Gastrocnemius medialis (tissue), 4 donors: Measurements from ENCODE around the gene GLOD4. TPM values are rescaled to one million over a fixed set of nuclear protein-coding genes. Genes with fewer than 3 reads are reported as not detected.

ENCODE experiments used
- ATAC-seq, 2 donors: fragments of 150-250 bp; one replicate each; pipeline ENCODE4 v1.9.1; 2016
- DNase-seq, 2 donors: peaks; one replicate each; pipeline ENCODE4 v3.0.0-alpha.2; 2019
- H3K27ac ChIP-seq, 4 donors: fragments of 200-600 bp; sonication (generic); 1 replicate in 1 of 4; 2 replicates in 3 of 4; pipeline ENCODE4 v1.5.1; 2016 to 2018; ENCODE audit warnings: mild to moderate bottlenecking in 2 of 4, moderate library complexity in 1 of 4
- H3K27me3 ChIP-seq, 3 donors: fragments of 200-600 bp; sonication (generic) in 2 of 3; 1 replicate in 1 of 3; 2 replicates in 2 of 3; pipeline versions ENCODE4 v1.5.1 to v1.6.0; 2016 to 2019; ENCODE audit warnings: mild to moderate bottlenecking in 1 of 3, moderate library complexity in 1 of 3
- H3K36me3 ChIP-seq, 2 donors: fragments of 200-600 bp; sonication (generic) in 1 of 2; one replicate each; pipeline ENCODE4 v1.5.1; 2017 to 2018
- H3K4me1 ChIP-seq, 2 donors: fragments of 200-600 bp; sonication (generic) in 1 of 2; one replicate each; pipeline ENCODE4 v1.5.1; 2016 to 2017; ENCODE audit warnings: mild to moderate bottlenecking in 2 of 2
- H3K4me3 ChIP-seq, 4 donors: fragments of 200-600 bp; sonication (generic) in 3 of 4; 1 replicate in 1 of 4; 2 replicates in 3 of 4; pipeline ENCODE4 v1.5.1; 2016 to 2019; ENCODE audit warnings: mild to moderate bottlenecking in 2 of 4
- H3K9me3 ChIP-seq, 3 donors: fragments of 200-600 bp; sonication (generic) in 2 of 3; 1 replicate in 1 of 3; 2 replicates in 2 of 3; pipeline ENCODE4 v1.5.1; 2016 to 2019
- CTCF ChIP-seq, 5 experiments: fragments of 450-650 bp in 3 of 5; fragments of 200-600 bp in 2 of 5; sonication (generic) in 2 of 5; IDR thresholded peaks in 4 of 5; conservative IDR thresholded peaks in 1 of 5; 1 replicate in 4 of 5; 2 replicates in 1 of 5; pipeline ENCODE4 v1.5.1; 2016 to 2019; ENCODE audit warnings: antibody characterized with exemption in 5 of 5, mild to moderate bottlenecking in 3 of 5, moderate library complexity in 3 of 5
- POLR2A ChIP-seq, 2 donors: fragments of 450-650 bp; IDR thresholded peaks; one replicate each; pipeline ENCODE4 v1.6.1; 2017; ENCODE audit warnings: antibody characterized with exemption in 2 of 2, mild to moderate bottlenecking in 2 of 2, moderate library complexity in 2 of 2
- in situ Hi-C, 4 donors: fragments of 200-750 bp; cut with MboI; loops; one replicate each; pipeline versions ENCODE4 v1.15.0 to v1.8.0; 2017; ENCODE audit warnings: low sequenced_read_pairs in 4 of 4
- intact Hi-C: fragments of 100-400 bp; cut with DNase I; formaldehyde crosslinking; loops from one replicate; pipeline ENCODE4 v1.15.1; 2023; ENCODE audit warnings: low total_unique reads
- total RNA-seq, 4 donors: library from RNA; depleted of rRNA; stranded (reverse); fragments of >200 nt; gene quantifications; one replicate each; pipeline versions ENCODE4 v1.1.0 to v1.2.3, GENCODE V29; 2016

The GLOD4 gene
- total RNA-seq, 4 donors from 2014 or later = 17.6 to 38.1 (median 22.8) TPM

GRCh38 chr17:743139-743538, 38.9 kb downstream of the GLOD4 start:
- ATAC-seq (no peak), DNase-seq (no peak)
- no peaks in the 10 kb centered on the region for H3K4me1 ChIP-seq
- no peak for TF ChIP-seq CTCF (IDR thresholded peaks at IDR 0.05 in 4 of 5, conservative IDR thresholded peaks at IDR 0.05 in 1 of 5)
- TF ChIP-seq POLR2A (IDR thresholded peaks at IDR 0.05) = no peak
- no peaks in the 10 kb centered on the region for H3K27me3 ChIP-seq
- H3K9me3 ChIP-seq = no peaks in the 10 kb centered on the region
- in situ Hi-C loops (no loop called here), intact Hi-C loops (no loop called here)
- no peak overlapping the region for H3K4me3 ChIP-seq
- no peak overlapping the region for H3K27ac ChIP-seq
- H3K36me3 ChIP-seq = peaks cover 0 to 62% of the 10 kb centered on the region in 2 donors

DNA sequence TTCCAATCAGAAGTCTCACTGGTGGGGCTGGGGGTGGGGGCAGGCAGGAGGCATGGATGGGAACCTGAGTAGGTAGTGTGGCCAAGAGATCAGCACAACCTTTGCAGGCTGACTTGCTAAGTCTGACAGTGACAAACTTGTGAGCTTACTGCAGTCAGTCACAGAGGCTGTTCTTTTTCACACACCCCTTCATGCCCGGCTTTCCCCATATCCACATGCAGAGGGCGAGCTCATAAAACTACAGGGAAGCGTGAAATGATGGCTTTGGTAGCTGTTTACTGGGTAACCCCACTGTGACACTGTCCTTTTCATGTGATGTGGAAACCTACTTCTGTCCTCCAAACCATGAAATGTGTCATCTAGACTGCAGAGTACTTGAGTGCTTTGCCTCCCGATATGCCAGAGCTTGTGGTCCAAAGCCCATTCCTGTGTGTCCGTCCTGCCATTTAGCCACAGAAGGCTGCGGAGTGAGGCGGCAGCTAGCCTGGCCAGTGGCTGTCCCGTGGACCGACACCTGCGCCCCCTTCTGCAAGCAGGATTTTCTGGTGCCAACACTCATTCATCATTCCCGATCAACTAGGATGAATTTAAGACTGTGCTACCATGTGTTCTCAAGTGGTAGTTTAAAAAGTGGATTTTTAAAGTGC, 39.8 kb downstream of the GLOD4 start:
- no peak for DNase-seq
- no peak for TF ChIP-seq CTCF (IDR thresholded peaks at IDR 0.05 in 4 of 5, conservative IDR thresholded peaks at IDR 0.05 in 1 of 5)
- TF ChIP-seq POLR2A (IDR thresholded peaks at IDR 0.05) = no peak
- no peak overlapping the region for H3K4me3 ChIP-seq
- H3K9me3 ChIP-seq = no peaks in the 10 kb centered on the region
- H3K4me1 ChIP-seq = no peaks in the 10 kb centered on the region
- no peaks in the 10 kb centered on the region for H3K27me3 ChIP-seq
- no peak for ATAC-seq
- intact Hi-C loops = no loop called here
- in situ Hi-C loops = no loop called here
- H3K36me3 ChIP-seq = peaks cover 0 to 56% of the 10 kb centered on the region in 2 donors
- H3K27ac ChIP-seq = no peak overlapping the region

- intact Hi-C loops (no loop called here), in situ Hi-C loops (no loop called here)
- ATAC-seq (no peak), DNase-seq (no peak)
- Histone ChIP-seq H3K4me3 (no peak overlapping the region), H3K27ac (no peak overlapping the region), H3K4me1 (no peaks in the 10 kb centered on the region), H3K9me3 (no peaks in the 10 kb centered on the region), H3K27me3 (no peaks in the 10 kb centered on the region), H3K36me3 (peaks cover 0 to 38% of the 10 kb centered on the region in 2 donors)
- TF ChIP-seq POLR2A (IDR thresholded peaks at IDR 0.05) = no peak
- no peak for TF ChIP-seq CTCF (IDR thresholded peaks at IDR 0.05 in 4 of 5, conservative IDR thresholded peaks at IDR 0.05 in 1 of 5)
These were observed 41.7 kb downstream of the GLOD4 start for GRCh38 chr17:740240-741017.

GRCh38 chr17:737561-738113, 44.4 kb downstream of the GLOD4 start:
- intact Hi-C loops (no loop called here), in situ Hi-C loops (no loop called here)
- Histone ChIP-seq H3K27ac (no peak overlapping the region), H3K4me1 (peaks cover 4 to 6% of the 10 kb centered on the region in 2 donors), H3K4me3 (no peak overlapping the region), H3K9me3 (no peaks in the 10 kb centered on the region), H3K36me3 (peaks cover 0 to 11% of the 10 kb centered on the region in 2 donors), H3K27me3 (no peaks in the 10 kb centered on the region)
- TF ChIP-seq POLR2A (IDR thresholded peaks at IDR 0.05) (no peak), CTCF (IDR thresholded peaks at IDR 0.05 in 4 of 5, conservative IDR thresholded peaks at IDR 0.05 in 1 of 5) (no peak)
- ATAC-seq (no peak), DNase-seq (no peak)
